Measurements from ENCODE around the gene POTEF. TPM values are rescaled to one million over a fixed set of nuclear protein-coding genes. Genes with fewer than 3 reads are reported as not detected.
"Not testable (repeated sequence)": the region's sequence is repeated elsewhere in the genome, so short reads cannot be mapped to it uniquely, and the experiment has no call there.

The POTEF gene
- total RNA-seq, 1 experiment from 2014 or later: 20.1 TPM

DNA sequence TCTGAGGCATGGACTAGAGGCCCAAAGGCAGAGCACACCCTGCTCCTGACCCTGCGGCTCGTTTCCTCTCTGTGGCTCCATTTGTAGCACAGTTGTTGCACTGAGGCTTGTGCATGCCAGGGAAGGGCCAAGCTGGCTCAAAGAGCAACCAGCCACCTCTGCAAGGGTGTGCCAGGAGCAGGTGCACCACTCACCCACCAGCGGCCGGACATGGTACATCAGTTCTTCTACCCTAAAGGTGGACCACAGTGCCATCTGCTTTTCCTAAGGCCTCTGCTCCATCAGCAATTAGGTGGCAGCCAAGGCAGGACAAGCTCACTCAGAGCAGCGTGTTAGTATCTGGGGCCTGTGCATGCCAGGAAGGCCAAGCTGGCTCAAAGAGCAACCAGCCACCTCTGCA is 66.4 kb downstream of the POTEF start:
- H3K9me3 Mint-ChIP-seq (ENCODE audit: unreplicated experiment); CTCF ChIA-PET; H3K4me1 ChIP-seq; H3K4me3 ChIP-seq (ENCODE audit: low read depth, low read length); POLR2A ChIA-PET; intact Hi-C loops (cut with micrococcal nuclease; ENCODE audit: unreplicated experiment); H3K9me3 ChIP-seq; H3K27me3 Mint-ChIP-seq (ENCODE audit: insufficient read depth, unreplicated experiment); H3K4me1 Mint-ChIP-seq (ENCODE audit: low read depth, unreplicated experiment); H3K27ac Mint-ChIP-seq (ENCODE audit: unreplicated experiment); H3K36me3 ChIP-seq (ENCODE audit: control insufficient read depth, insufficient read depth, low read length); DNase-seq; BruUV-seq (replicated peaks); H3K4me3 Mint-ChIP-seq (ENCODE audit: unreplicated experiment); H3K36me3 Mint-ChIP-seq (ENCODE audit: insufficient read depth, unreplicated experiment); H3K27me3 ChIP-seq (replicated peaks; ENCODE audit: control insufficient read depth, insufficient read depth, low read length): not testable (repeated sequence)

DNA sequence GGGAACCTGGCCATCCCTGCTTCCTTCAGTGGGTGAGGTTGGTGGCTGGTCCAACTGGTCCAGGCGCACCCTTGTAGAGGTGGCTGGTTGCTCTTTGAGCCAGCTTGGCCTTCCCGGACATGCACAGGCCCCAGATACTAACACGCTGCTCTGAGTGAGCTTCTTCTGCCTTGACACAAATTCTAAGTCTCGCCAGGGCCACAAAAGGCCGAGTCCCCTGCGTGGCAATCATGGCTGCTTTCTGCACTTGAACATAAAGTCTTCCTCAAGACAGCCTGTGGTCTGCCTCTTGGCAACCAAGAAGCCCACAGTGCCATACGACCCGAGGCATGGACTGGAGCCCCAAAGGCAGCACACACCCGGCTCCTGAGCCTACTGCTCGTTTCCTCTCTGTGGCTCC is 69.0 kb downstream of the POTEF start:
- BruUV-seq (replicated peaks); H3K27me3 ChIP-seq (replicated peaks; ENCODE audit: control insufficient read depth, insufficient read depth, low read length); H3K4me3 ChIP-seq (ENCODE audit: low read depth, low read length); DNase-seq; POLR2A ChIA-PET; intact Hi-C loops (cut with micrococcal nuclease; ENCODE audit: unreplicated experiment); H3K9me3 ChIP-seq; H3K27me3 Mint-ChIP-seq (ENCODE audit: insufficient read depth, unreplicated experiment); H3K36me3 Mint-ChIP-seq (ENCODE audit: insufficient read depth, unreplicated experiment); H3K27ac Mint-ChIP-seq (ENCODE audit: unreplicated experiment); H3K4me1 ChIP-seq; H3K4me3 Mint-ChIP-seq (ENCODE audit: unreplicated experiment); H3K4me1 Mint-ChIP-seq (ENCODE audit: low read depth, unreplicated experiment); H3K36me3 ChIP-seq (ENCODE audit: control insufficient read depth, insufficient read depth, low read length); CTCF ChIA-PET; H3K9me3 Mint-ChIP-seq (ENCODE audit: unreplicated experiment): not testable (repeated sequence)

DNA sequence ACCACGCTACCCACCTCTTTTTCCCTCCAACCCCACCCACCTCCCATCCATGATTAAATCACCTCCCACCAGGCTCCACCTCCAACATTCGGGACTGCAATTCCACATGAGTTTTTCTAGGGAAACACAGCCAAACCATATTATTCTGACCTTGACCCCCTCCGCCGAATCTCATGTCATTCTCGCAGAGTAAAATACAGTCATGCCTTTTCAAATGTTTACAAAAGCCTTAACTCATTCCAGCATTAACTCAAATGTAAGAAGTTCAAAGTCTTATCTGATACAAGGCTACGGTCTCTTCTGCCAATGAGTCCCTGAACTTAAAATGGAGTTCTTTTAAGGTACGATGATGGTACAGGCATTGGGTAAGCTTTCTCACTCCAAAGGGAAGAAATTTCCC is 72.7 kb downstream of the POTEF start:
- DNase-seq; intact Hi-C loops (cut with micrococcal nuclease; ENCODE audit: unreplicated experiment): not testable (repeated sequence)

DNA sequence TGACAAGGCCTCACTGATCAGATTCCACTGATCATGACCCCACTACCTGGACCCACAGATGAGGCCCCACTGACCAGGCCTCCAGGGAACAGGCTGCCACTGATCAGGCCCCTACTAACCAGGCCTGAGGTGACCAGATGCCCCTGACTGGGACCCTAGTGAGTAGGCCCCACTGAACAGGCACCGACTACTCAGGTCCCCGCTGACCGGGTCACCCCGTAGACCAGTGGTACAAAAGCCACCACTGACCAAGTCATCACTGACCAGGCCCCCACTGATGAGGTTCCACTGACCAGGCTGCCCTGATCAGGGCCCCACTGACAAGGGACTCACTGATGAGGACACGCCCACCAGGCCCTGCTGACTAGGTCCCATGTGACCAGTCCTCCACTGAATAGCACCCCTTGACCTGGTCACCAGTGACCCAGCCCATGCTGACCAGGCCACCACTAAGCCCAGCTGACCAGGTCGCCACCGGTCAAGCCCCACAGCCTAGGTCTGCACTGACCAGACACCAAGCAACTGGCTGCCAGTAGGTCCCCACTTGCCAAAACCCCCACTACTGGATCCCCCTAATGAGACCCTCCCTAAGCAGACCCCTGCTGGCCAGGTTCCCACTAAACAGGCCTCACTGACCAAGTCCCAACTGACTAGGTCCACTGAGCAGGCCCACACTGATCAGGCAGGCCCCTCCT is 75.7 kb downstream of the POTEF start:
- BruUV-seq (replicated peaks); POLR2A ChIA-PET: not testable (repeated sequence)

More for the DNA sequence above, 72.7 kb downstream of the POTEF start:
- H3K27ac Mint-ChIP-seq (ENCODE audit: unreplicated experiment); CTCF ChIA-PET; H3K9me3 Mint-ChIP-seq (ENCODE audit: unreplicated experiment); H3K36me3 ChIP-seq (ENCODE audit: control insufficient read depth, insufficient read depth, low read length); H3K4me3 ChIP-seq (ENCODE audit: low read depth, low read length); H3K36me3 Mint-ChIP-seq (ENCODE audit: insufficient read depth, unreplicated experiment); BruUV-seq (replicated peaks); H3K4me1 ChIP-seq; H3K4me3 Mint-ChIP-seq (ENCODE audit: unreplicated experiment); H3K27me3 Mint-ChIP-seq (ENCODE audit: insufficient read depth, unreplicated experiment); POLR2A ChIA-PET; H3K27me3 ChIP-seq (replicated peaks; ENCODE audit: control insufficient read depth, insufficient read depth, low read length); H3K9me3 ChIP-seq; H3K4me1 Mint-ChIP-seq (ENCODE audit: low read depth, unreplicated experiment): not testable (repeated sequence)

DNA sequence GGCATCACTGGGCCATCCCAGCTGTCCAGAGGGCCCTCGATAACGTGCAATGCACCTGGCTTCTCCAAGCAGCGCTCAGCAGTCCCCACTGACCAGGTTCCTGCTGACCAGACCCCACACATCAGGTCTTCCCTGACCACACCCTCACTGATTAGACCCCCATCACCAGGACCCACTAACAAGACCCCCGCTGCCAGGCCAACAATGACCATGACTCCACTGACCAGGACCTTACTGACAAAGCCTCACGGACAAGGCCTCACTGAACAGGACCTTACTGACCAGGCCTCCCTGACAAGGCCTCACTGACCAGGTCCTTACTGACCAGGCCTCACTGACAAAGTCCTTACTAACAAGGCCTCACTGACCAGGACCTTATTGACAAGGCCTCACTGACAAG is 76.6 kb downstream of the POTEF start:
- H3K27me3 Mint-ChIP-seq (ENCODE audit: insufficient read depth, unreplicated experiment); CTCF ChIA-PET; H3K4me1 Mint-ChIP-seq (ENCODE audit: low read depth, unreplicated experiment); H3K9me3 ChIP-seq; intact Hi-C loops (cut with micrococcal nuclease; ENCODE audit: unreplicated experiment); DNase-seq; H3K4me3 ChIP-seq (ENCODE audit: low read depth, low read length); H3K4me1 ChIP-seq; H3K36me3 Mint-ChIP-seq (ENCODE audit: insufficient read depth, unreplicated experiment); H3K36me3 ChIP-seq (ENCODE audit: control insufficient read depth, insufficient read depth, low read length); H3K9me3 Mint-ChIP-seq (ENCODE audit: unreplicated experiment); H3K27ac Mint-ChIP-seq (ENCODE audit: unreplicated experiment); H3K27me3 ChIP-seq (replicated peaks; ENCODE audit: control insufficient read depth, insufficient read depth, low read length); POLR2A ChIA-PET; H3K4me3 Mint-ChIP-seq (ENCODE audit: unreplicated experiment); BruUV-seq (replicated peaks): not testable (repeated sequence)

More for the DNA sequence above, 75.7 kb downstream of the POTEF start:
- H3K9me3 ChIP-seq; H3K4me3 ChIP-seq (ENCODE audit: low read depth, low read length); H3K27ac Mint-ChIP-seq (ENCODE audit: unreplicated experiment); CTCF ChIA-PET; H3K36me3 Mint-ChIP-seq (ENCODE audit: insufficient read depth, unreplicated experiment); H3K4me3 Mint-ChIP-seq (ENCODE audit: unreplicated experiment); DNase-seq; intact Hi-C loops (cut with micrococcal nuclease; ENCODE audit: unreplicated experiment); H3K4me1 ChIP-seq; H3K36me3 ChIP-seq (ENCODE audit: control insufficient read depth, insufficient read depth, low read length); H3K27me3 ChIP-seq (replicated peaks; ENCODE audit: control insufficient read depth, insufficient read depth, low read length); H3K27me3 Mint-ChIP-seq (ENCODE audit: insufficient read depth, unreplicated experiment); H3K4me1 Mint-ChIP-seq (ENCODE audit: low read depth, unreplicated experiment); H3K9me3 Mint-ChIP-seq (ENCODE audit: unreplicated experiment): not testable (repeated sequence)

DNA sequence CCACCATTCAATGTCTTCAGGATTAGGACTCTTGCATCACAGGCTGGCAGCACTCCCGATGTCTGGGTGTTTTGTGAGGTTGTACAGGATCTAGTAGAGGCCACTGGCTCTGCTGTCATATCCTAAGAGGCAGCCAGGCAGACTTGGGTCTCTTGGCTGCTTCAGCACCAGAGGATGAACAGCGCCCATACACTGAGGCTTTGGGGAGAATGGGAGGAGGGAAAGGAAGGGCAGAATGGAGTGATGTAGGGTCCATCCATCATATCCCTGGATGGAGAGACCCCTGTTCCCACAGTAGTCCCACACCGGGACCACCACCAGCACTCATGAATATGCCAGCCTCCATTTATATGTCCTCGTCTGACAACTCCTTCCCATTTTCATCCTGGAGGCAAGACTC is 80.6 kb downstream of the POTEF start:
- BruUV-seq (replicated peaks); H3K27me3 Mint-ChIP-seq (ENCODE audit: insufficient read depth, unreplicated experiment); CTCF ChIA-PET; intact Hi-C loops (cut with micrococcal nuclease; ENCODE audit: unreplicated experiment); H3K4me1 Mint-ChIP-seq (ENCODE audit: low read depth, unreplicated experiment); POLR2A ChIA-PET; H3K4me3 Mint-ChIP-seq (ENCODE audit: unreplicated experiment); H3K9me3 ChIP-seq; H3K27me3 ChIP-seq (replicated peaks; ENCODE audit: control insufficient read depth, insufficient read depth, low read length); H3K36me3 ChIP-seq (ENCODE audit: control insufficient read depth, insufficient read depth, low read length); H3K4me3 ChIP-seq (ENCODE audit: low read depth, low read length); H3K4me1 ChIP-seq; H3K36me3 Mint-ChIP-seq (ENCODE audit: insufficient read depth, unreplicated experiment); H3K9me3 Mint-ChIP-seq (ENCODE audit: unreplicated experiment); H3K27ac Mint-ChIP-seq (ENCODE audit: unreplicated experiment); DNase-seq: not testable (repeated sequence)

DNA sequence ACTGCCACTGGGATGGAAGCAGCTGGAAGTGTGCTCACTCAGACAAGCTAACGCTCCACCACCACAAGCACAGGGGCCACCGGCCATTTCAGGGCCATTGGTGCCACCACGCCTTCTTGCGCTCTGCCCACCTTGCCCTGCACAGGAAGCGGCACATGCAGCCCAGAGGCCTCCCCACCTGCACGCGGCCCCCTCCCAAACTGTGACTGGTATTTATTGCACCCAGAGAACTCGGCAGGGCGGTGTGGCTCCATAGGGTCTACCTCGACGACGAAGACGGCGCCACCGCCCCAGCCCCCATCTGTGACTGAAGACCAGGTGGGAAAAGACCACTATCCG is 90.8 kb downstream of the POTEF start:
- H3K9me3 Mint-ChIP-seq (ENCODE audit: unreplicated experiment); H3K4me1 ChIP-seq; DNase-seq; BruUV-seq (replicated peaks); POLR2A ChIA-PET; H3K27me3 ChIP-seq (replicated peaks; ENCODE audit: control insufficient read depth, insufficient read depth, low read length); H3K4me1 Mint-ChIP-seq (ENCODE audit: low read depth, unreplicated experiment); H3K4me3 Mint-ChIP-seq (ENCODE audit: unreplicated experiment); H3K27me3 Mint-ChIP-seq (ENCODE audit: insufficient read depth, unreplicated experiment); H3K36me3 Mint-ChIP-seq (ENCODE audit: insufficient read depth, unreplicated experiment); H3K9me3 ChIP-seq; H3K4me3 ChIP-seq (ENCODE audit: low read depth, low read length); H3K36me3 ChIP-seq (ENCODE audit: control insufficient read depth, insufficient read depth, low read length); CTCF ChIA-PET; H3K27ac Mint-ChIP-seq (ENCODE audit: unreplicated experiment); intact Hi-C loops (cut with micrococcal nuclease; ENCODE audit: unreplicated experiment): not testable (repeated sequence)
